Measurements from ENCODE around the gene DNAH14.
"Not testable (repeated sequence)": the region's sequence is repeated elsewhere in the genome, so short reads cannot be mapped to it uniquely, and the experiment has no call there.

Gene DNAH14

GRCh38 chr1:225386860-225387259 is 457.4 kb downstream of the DNAH14 start:
- H3K27me3 Mint-ChIP-seq; H3K4me1 Mint-ChIP-seq; H3K36me3 Mint-ChIP-seq (ENCODE audit: insufficient read depth); H3K27ac Mint-ChIP-seq (ENCODE audit: low read depth); H3K9me3 Mint-ChIP-seq; DNase-seq (ENCODE audit: low spot score in 2 of 2); ATAC-seq (replicated peaks; ENCODE audit: extremely low read depth, poor library complexity, severe bottlenecking); H3K4me3 Mint-ChIP-seq: not testable (repeated sequence)

- no peaks in the 10 kb centered on the region for H3K4me1 Mint-ChIP-seq
- H3K4me3 Mint-ChIP-seq, result no peak overlapping the region
- no peaks in the 10 kb centered on the region for H3K36me3 Mint-ChIP-seq (ENCODE audit: insufficient read depth)
- no peaks in the 10 kb centered on the region for H3K9me3 Mint-ChIP-seq
- DNase-seq (ENCODE audit: low spot score in 2 of 2), result no peak
- no peaks in the 10 kb centered on the region for H3K27me3 Mint-ChIP-seq
- no peak for ATAC-seq (replicated peaks; ENCODE audit: extremely low read depth, poor library complexity, severe bottlenecking)
- no peak overlapping the region for H3K27ac Mint-ChIP-seq (ENCODE audit: low read depth)
Observed at GRCh38 chr1:225388372-225388771, 458.9 kb downstream of the DNAH14 start.

DNA sequence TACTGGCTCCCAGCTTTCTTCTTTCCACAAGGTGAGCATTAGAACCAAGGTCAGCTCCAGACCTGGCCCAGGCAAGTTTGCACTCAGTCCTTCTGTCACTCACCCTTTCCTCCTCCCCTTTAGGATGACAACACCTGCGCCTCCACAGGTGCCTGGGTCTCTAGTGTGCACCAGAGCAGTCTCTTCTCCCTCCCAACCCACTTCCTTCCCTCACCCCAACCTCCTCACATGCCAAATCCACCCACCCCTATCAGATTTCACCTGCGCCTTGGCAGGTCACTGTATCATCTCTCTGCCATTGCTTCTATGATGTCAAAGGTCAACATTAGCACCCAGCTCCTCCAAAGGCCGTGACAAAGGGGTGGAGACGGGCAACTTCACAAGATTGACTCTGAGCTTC is 460.4 kb downstream of the DNAH14 start:
- Mint-ChIP-seq H3K36me3 (ENCODE audit: insufficient read depth) (no peaks in the 10 kb centered on the region), H3K4me1 (no peaks in the 10 kb centered on the region), H3K27ac (ENCODE audit: low read depth) (no peak overlapping the region), H3K4me3 (no peak overlapping the region), H3K9me3 (no peaks in the 10 kb centered on the region), H3K27me3 (no peaks in the 10 kb centered on the region)
- ATAC-seq (replicated peaks; ENCODE audit: extremely low read depth, poor library complexity, severe bottlenecking) (no peak), DNase-seq (ENCODE audit: low spot score in 2 of 2) (no peak)

- no peak for DNase-seq (ENCODE audit: low spot score in 2 of 2)
- Mint-ChIP-seq H3K4me3 (no peak overlapping the region), H3K9me3 (no peaks in the 10 kb centered on the region), H3K36me3 (ENCODE audit: insufficient read depth) (peaks cover 28% of the 10 kb centered on the region), H3K27ac (ENCODE audit: low read depth) (no peak overlapping the region), H3K4me1 (no peaks in the 10 kb centered on the region), H3K27me3 (no peaks in the 10 kb centered on the region)
- no peak for ATAC-seq (replicated peaks; ENCODE audit: extremely low read depth, poor library complexity, severe bottlenecking)
Observed at GRCh38 chr1:225396357-225396756, 466.9 kb downstream of the DNAH14 start.

DNA sequence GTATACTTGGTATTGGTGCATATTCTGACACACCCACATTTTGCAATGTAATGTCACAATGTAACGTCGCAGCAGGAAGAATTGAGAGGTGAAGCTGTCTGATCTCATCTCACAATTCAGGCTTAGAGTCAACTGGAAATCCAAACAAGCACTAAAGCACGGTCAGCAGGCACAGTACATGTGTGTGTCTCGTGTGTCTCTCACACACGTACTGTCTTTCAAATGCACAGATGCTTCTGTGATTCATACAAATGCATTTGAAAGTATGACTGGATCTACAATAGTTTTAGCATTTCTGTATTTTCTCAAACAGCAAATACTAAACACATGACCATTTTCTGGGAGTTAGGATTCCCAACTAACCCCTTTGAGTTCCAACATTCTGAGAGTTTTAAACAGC is 471.5 kb downstream of the DNAH14 start:
- Mint-ChIP-seq H3K27me3 (no peaks in the 10 kb centered on the region), H3K4me1 (peaks cover 3% of the 10 kb centered on the region), H3K27ac (ENCODE audit: low read depth) (no peak overlapping the region), H3K36me3 (ENCODE audit: insufficient read depth) (peaks cover 64% of the 10 kb centered on the region), H3K4me3 (no peak overlapping the region), H3K9me3 (no peaks in the 10 kb centered on the region)
- DNase-seq (ENCODE audit: low spot score in 2 of 2), result no peak
- ATAC-seq (replicated peaks; ENCODE audit: extremely low read depth, poor library complexity, severe bottlenecking), result no peak

DNA sequence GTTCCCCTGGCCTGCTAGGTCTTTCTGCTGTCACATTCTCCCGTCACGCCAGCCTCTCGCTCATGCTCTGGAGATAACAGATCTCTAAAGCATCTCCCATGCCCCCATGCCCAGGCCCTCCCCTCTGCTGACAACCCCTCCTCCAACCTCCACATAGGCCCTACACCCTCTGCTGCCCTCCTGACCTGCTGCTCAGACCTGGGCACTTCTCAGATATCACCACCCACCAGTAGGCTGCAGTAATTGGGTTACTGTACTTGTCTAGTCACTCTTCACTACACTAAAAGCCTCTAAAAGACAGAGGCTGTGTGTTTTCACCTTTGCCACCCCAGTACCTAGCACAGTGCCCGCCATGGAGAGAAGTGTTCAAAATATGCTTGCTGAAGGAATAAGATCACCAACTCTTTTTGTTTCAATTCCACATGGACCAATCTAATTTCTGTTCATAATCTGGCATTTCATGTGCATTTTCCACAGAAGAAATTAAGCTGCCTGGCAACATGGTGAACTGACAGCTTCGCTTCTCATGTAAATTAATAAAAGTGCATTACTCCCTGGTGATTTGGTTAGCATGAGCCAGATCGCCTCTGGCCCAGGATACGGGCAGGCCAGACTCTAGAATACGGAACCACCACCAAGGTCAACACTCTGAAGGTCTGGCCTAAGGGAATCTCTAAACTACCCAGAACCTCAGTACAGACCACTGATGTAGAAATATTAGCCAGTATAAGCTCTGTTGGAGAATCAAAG is 477.7 kb downstream of the DNAH14 start:
- Mint-ChIP-seq H3K27ac (ENCODE audit: low read depth) (no peak overlapping the region), H3K4me1 (peaks cover 20% of the 10 kb centered on the region), H3K27me3 (no peaks in the 10 kb centered on the region), H3K9me3 (no peaks in the 10 kb centered on the region), H3K36me3 (ENCODE audit: insufficient read depth) (peaks cover 77% of the 10 kb centered on the region), H3K4me3 (no peak overlapping the region)
- no peak for DNase-seq (ENCODE audit: low spot score in 2 of 2)
- no peak for ATAC-seq (replicated peaks; ENCODE audit: extremely low read depth, poor library complexity, severe bottlenecking)

DNA sequence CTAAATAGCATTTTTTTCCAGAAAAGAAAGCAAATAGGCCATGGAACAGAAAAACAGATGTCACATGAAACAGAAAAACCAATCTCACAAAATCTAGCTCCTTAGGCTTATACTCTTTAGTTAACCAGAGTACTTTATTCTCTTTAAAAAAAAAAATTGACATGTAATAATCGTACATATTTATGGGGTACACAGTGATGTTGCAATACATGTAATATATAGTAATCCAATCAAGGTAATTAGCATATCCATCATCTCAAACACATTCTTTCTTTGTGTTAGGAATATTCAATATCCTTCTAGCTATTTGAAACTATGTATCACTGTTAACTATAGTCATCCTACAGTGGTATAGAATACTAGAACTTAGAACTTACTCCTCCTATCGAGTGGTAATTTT is 478.3 kb downstream of the DNAH14 start:
- peaks cover 82% of the 10 kb centered on the region for H3K36me3 Mint-ChIP-seq (ENCODE audit: insufficient read depth)
- H3K27ac Mint-ChIP-seq (ENCODE audit: low read depth), result no peak overlapping the region
- peaks cover 20% of the 10 kb centered on the region for H3K4me1 Mint-ChIP-seq

GRCh38 chr1:225408249-225408648 is 478.8 kb downstream of the DNAH14 start:
- Mint-ChIP-seq H3K4me3 (no peak overlapping the region), H3K27me3 (no peaks in the 10 kb centered on the region), H3K27ac (ENCODE audit: low read depth) (no peak overlapping the region), H3K36me3 (ENCODE audit: insufficient read depth) (peaks cover 81% of the 10 kb centered on the region), H3K9me3 (no peaks in the 10 kb centered on the region), H3K4me1 (peaks cover 20% of the 10 kb centered on the region)
- no peak for ATAC-seq (replicated peaks; ENCODE audit: extremely low read depth, poor library complexity, severe bottlenecking)
- DNase-seq (ENCODE audit: low spot score in 2 of 2), result no peak

More for the DNA sequence above, 478.3 kb downstream of the DNAH14 start:
- DNase-seq (ENCODE audit: low spot score in 2 of 2) (no peak), ATAC-seq (replicated peaks; ENCODE audit: extremely low read depth, poor library complexity, severe bottlenecking) (no peak)
- H3K9me3 Mint-ChIP-seq, result no peaks in the 10 kb centered on the region
- H3K27me3 Mint-ChIP-seq, result no peaks in the 10 kb centered on the region
- H3K4me3 Mint-ChIP-seq, result no peak overlapping the region

DNA sequence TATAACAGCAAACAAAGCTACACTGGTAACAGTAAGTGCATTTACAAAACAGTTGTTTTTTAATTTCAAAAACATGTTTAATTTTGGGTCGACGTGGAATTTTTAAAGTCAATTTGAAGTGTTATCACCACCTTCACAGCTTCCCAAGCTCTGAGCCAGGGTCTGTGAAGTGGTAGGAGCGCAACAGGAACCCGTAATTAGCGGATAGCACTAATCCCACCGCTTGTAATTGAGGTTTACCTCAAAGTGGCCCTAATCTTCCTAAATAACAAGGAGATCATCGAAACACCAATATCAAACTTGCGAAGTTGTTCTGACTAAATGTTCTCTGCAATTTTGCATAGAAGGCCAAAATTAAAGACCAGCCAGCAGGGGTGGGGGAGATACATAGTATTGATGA is 479.6 kb downstream of the DNAH14 start:
- DNase-seq (ENCODE audit: low spot score in 2 of 2) (no peak), ATAC-seq (replicated peaks; ENCODE audit: extremely low read depth, poor library complexity, severe bottlenecking) (no peak)
- H3K27me3 Mint-ChIP-seq, result no peaks in the 10 kb centered on the region
- no peak overlapping the region for H3K4me3 Mint-ChIP-seq
- no peak overlapping the region for H3K27ac Mint-ChIP-seq (ENCODE audit: low read depth)
- H3K9me3 Mint-ChIP-seq, result no peaks in the 10 kb centered on the region
- peaks cover 77% of the 10 kb centered on the region for H3K36me3 Mint-ChIP-seq (ENCODE audit: insufficient read depth)
- peaks cover 20% of the 10 kb centered on the region for H3K4me1 Mint-ChIP-seq

DNA sequence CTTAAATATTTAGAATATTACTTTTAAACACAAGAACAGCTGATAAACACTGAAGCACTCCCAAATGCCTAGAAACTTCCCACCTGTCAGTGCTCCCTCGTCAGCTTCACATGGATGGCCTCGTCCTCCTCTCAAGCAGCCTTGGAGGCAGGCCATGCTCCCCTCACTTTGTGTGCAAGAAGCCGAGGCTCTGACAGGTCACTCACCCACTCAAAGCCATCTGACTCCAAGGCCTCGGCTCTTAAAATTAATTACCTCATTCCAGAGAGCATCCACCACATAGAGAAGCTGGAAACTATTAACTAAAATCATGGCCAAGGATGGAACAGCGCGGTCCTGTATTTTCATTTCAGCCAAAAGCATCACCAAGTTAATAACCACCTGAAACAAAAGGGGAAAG is 480.6 kb downstream of the DNAH14 start:
- ATAC-seq (replicated peaks; ENCODE audit: extremely low read depth, poor library complexity, severe bottlenecking), result no peak
- Mint-ChIP-seq H3K9me3 (no peaks in the 10 kb centered on the region), H3K27me3 (no peaks in the 10 kb centered on the region), H3K36me3 (ENCODE audit: insufficient read depth) (peaks cover 76% of the 10 kb centered on the region), H3K4me3 (no peak overlapping the region), H3K27ac (ENCODE audit: low read depth) (no peak overlapping the region), H3K4me1 (peaks cover 26% of the 10 kb centered on the region)
- no peak for DNase-seq (ENCODE audit: low spot score in 2 of 2)

DNA sequence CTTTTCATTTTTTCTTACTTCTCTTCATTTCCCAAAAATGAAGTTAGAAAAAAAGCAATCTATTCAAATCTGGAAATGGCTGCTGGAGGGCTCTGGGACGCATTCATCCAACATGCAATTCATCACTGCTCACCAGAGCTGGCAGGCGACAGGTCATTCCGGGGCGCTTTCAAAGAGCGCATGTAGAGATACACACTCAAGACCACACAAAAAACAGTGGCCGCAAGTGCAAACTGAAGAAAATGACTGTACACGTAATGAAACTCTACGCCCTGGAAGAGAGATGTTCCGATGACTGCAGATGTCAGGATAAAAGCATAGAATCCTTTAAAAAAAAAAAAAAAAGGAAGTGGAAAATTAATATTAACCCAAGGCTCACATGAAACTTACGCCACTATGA is 482.8 kb downstream of the DNAH14 start:
- no peak for ATAC-seq (replicated peaks; ENCODE audit: extremely low read depth, poor library complexity, severe bottlenecking)
- Mint-ChIP-seq H3K27me3 (no peaks in the 10 kb centered on the region), H3K27ac (ENCODE audit: low read depth) (no peak overlapping the region), H3K36me3 (ENCODE audit: insufficient read depth) (peaks cover 73% of the 10 kb centered on the region), H3K4me1 (peaks cover 14% of the 10 kb centered on the region), H3K4me3 (no peak overlapping the region), H3K9me3 (no peaks in the 10 kb centered on the region)
- DNase-seq (ENCODE audit: low spot score in 2 of 2), result no peak

GRCh38 chr1:225412803-225413351 is 483.4 kb downstream of the DNAH14 start:
- Mint-ChIP-seq H3K4me1 (peaks cover 17% of the 10 kb centered on the region), H3K4me3 (no peak overlapping the region), H3K27me3 (no peaks in the 10 kb centered on the region), H3K27ac (ENCODE audit: low read depth) (no peak overlapping the region), H3K9me3 (no peaks in the 10 kb centered on the region), H3K36me3 (ENCODE audit: insufficient read depth) (peaks cover 75% of the 10 kb centered on the region)
- ATAC-seq (replicated peaks; ENCODE audit: extremely low read depth, poor library complexity, severe bottlenecking) (no peak), DNase-seq (ENCODE audit: low spot score in 2 of 2) (no peak)

GRCh38 chr1:225413708-225414375 is 484.4 kb downstream of the DNAH14 start:
- ATAC-seq (replicated peaks; ENCODE audit: extremely low read depth, poor library complexity, severe bottlenecking) (no peak), DNase-seq (ENCODE audit: low spot score in 2 of 2) (no peak)
- Mint-ChIP-seq H3K4me1 (peaks cover 27% of the 10 kb centered on the region), H3K27me3 (no peaks in the 10 kb centered on the region), H3K4me3 (no peak overlapping the region), H3K36me3 (ENCODE audit: insufficient read depth) (peaks cover 80% of the 10 kb centered on the region), H3K27ac (ENCODE audit: low read depth) (no peak overlapping the region), H3K9me3 (no peaks in the 10 kb centered on the region)

All from central memory CD8-positive, alpha-beta T cell (primary cell).